Peyer's patch (tissue), 4 donors: Measurements from ENCODE around the gene KRT3. TPM values are rescaled to one million over a fixed set of nuclear protein-coding genes. Genes with fewer than 3 reads are reported as not detected.

Experiments used
- DNase-seq, 3 donors: peaks; one replicate each; pipeline ENCODE4 v3.0.0-alpha.2; 2017 to 2019
- H3K27ac ChIP-seq, 4 donors: fragments of 200-600 bp; sonication (generic); one replicate each; pipeline ENCODE4 v1.5.1; 2016 to 2019
- H3K27me3 ChIP-seq, 2 donors: fragments of 200-600 bp; sonication (generic); one replicate each; pipeline ENCODE4 v1.5.1; 2019
- H3K36me3 ChIP-seq, 3 donors: fragments of 200-600 bp; sonication (generic); one replicate each; pipeline ENCODE4 v1.5.1; 2016 to 2019
- H3K4me1 ChIP-seq, 4 donors: fragments of 200-600 bp; sonication (generic); one replicate each; pipeline ENCODE4 v1.5.1; 2016 to 2019
- H3K4me3 ChIP-seq, 4 donors: fragments of 200-600 bp; sonication (generic); 1 replicate in 3 of 4; 2 replicates in 1 of 4; pipeline ENCODE4 v1.5.1; 2016 to 2019; ENCODE audit warnings: mild to moderate bottlenecking in 1 of 4
- H3K9me3 ChIP-seq, 4 donors: fragments of 200-600 bp; sonication (generic); one replicate each; pipeline ENCODE4 v1.5.1; 2016 to 2019; ENCODE audit warnings: mild to moderate bottlenecking in 1 of 4
- CTCF ChIP-seq, 6 experiments: fragments of 450-650 bp in 4 of 6; fragments of 200-600 bp in 2 of 6; sonication (generic) in 1 of 6; IDR thresholded peaks; one replicate each; pipeline ENCODE4 v1.5.1; 2017 to 2019; ENCODE audit warnings: antibody characterized with exemption in 6 of 6, mild to moderate bottlenecking in 3 of 6, moderate library complexity in 1 of 6
- POLR2A ChIP-seq, 2 donors: fragments of 450-650 bp; IDR thresholded peaks; one replicate each; pipeline ENCODE4 v1.5.1; 2017; ENCODE audit warnings: antibody characterized with exemption in 2 of 2, mild to moderate bottlenecking in 2 of 2, moderate library complexity in 2 of 2
- total RNA-seq, 4 donors: library from RNA; depleted of rRNA; stranded (reverse); fragments of >200 nt; gene quantifications; one replicate each; pipeline ENCODE4 v1.1.0, GENCODE V29; 2016

Gene KRT3
- total RNA-seq, 4 donors from 2014 or later: not detected

DNA sequence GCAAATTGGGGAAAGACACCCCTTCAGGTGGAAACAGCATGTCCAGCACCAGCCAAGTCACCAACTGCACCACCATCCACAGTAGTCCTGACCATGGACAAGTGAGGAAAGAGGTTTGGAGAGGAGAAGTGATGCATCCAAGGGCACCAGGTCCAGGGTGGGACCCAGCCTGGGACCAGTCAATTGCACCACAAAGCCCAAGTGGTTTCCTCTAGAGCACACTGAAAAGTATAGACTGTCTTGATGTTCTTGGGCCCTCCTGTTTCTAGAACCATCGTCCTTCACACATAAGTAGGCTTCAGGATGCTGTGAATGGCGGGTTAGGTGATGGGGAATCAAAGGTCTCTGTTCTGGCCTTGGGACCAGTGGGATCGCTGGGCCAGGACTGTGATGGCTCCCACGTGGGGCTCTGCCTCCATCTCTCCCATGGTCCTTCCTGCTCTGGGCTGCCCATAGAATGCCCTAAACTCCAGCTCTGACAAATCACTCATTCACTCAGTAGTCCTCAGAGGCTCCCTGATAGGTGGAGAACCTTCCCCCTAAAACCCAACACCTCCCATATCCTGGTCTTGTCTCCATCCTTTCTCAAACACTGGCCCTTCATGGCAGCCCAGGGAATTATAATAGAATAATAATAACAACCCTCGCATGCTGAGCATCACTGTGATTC, 29.0 kb upstream of the KRT3 start:
- no peak for DNase-seq
- no peaks in the 10 kb centered on the region for H3K27me3 ChIP-seq

DNA sequence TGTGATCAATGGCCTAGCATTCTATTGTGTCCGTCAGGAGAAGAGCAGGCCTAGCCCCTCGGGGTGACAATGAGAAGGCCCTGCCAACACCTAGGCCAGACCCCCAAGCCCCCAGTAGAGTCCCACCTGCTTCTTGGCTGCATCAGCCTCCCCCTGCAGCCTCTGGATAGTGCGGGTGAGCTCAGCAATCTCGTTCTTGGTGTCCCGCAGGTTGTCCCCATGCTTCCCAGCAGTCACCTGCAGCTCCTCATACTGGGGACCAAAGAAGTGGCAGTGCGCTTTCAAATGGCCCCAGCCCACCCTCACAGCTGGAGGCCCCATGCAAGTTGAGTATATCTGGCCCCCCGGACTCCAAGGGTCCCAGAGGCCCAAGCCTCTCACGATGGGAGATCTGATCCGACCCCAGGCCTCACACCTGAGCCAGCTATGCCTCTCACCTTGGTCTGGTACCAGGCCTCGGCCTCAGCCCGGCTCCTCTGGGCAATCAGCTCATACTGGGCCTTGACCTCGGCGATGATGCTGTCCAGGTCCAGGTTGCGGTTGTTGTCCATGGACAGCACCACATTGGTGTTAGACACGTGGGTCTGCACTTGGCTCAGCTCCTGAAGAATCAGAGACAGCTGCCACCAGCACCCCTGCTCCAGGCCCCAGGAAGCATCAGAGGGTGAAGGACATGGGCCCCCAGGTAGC, 28.0 kb upstream of the KRT3 start:
- Histone ChIP-seq H3K36me3 (no peaks in the 10 kb centered on the region), H3K27me3 (no peaks in the 10 kb centered on the region), H3K27ac (no peak overlapping the region), H3K4me1 (peaks cover 0 to 10% (median 0%) of the 10 kb centered on the region in 4 donors), H3K4me3 (no peak overlapping the region), H3K9me3 (no peaks in the 10 kb centered on the region)
- TF ChIP-seq POLR2A (IDR thresholded peaks at IDR 0.05) (no peak), CTCF (IDR thresholded peaks at IDR 0.05) (no peak)
- DNase-seq: no peak

More for the DNA sequence above, 29.0 kb upstream of the KRT3 start:
- Histone ChIP-seq H3K9me3 (no peaks in the 10 kb centered on the region), H3K4me3 (no peak overlapping the region), H3K36me3 (no peaks in the 10 kb centered on the region), H3K27ac (no peak overlapping the region), H3K4me1 (peaks cover 0 to 10% (median 0%) of the 10 kb centered on the region in 4 donors)
- TF ChIP-seq CTCF (IDR thresholded peaks at IDR 0.05): no peak
- TF ChIP-seq POLR2A (IDR thresholded peaks at IDR 0.05): no peak

- H3K36me3 ChIP-seq: no peaks in the 10 kb centered on the region
- H3K27me3 ChIP-seq: no peaks in the 10 kb centered on the region
- no peak overlapping the region for H3K4me3 ChIP-seq
- H3K27ac ChIP-seq: no peak overlapping the region
- H3K9me3 ChIP-seq: no peaks in the 10 kb centered on the region
- H3K4me1 ChIP-seq: peaks cover 0 to 10% (median 0%) of the 10 kb centered on the region in 4 donors
- no peak for DNase-seq
- TF ChIP-seq CTCF (IDR thresholded peaks at IDR 0.05) (no peak), POLR2A (IDR thresholded peaks at IDR 0.05) (no peak)
These were observed 27.0 kb upstream of the KRT3 start for GRCh38 chr12:52822771-52823510.

GRCh38 chr12:52821826-52822660, 26.1 kb upstream of the KRT3 start:
- Histone ChIP-seq H3K4me1 (peaks cover 0 to 10% (median 0%) of the 10 kb centered on the region in 4 donors), H3K9me3 (no peaks in the 10 kb centered on the region), H3K27me3 (no peaks in the 10 kb centered on the region), H3K36me3 (no peaks in the 10 kb centered on the region), H3K4me3 (no peak overlapping the region), H3K27ac (no peak overlapping the region)
- DNase-seq: no peak
- TF ChIP-seq CTCF (IDR thresholded peaks at IDR 0.05): no peak
- TF ChIP-seq POLR2A (IDR thresholded peaks at IDR 0.05): no peak

DNA sequence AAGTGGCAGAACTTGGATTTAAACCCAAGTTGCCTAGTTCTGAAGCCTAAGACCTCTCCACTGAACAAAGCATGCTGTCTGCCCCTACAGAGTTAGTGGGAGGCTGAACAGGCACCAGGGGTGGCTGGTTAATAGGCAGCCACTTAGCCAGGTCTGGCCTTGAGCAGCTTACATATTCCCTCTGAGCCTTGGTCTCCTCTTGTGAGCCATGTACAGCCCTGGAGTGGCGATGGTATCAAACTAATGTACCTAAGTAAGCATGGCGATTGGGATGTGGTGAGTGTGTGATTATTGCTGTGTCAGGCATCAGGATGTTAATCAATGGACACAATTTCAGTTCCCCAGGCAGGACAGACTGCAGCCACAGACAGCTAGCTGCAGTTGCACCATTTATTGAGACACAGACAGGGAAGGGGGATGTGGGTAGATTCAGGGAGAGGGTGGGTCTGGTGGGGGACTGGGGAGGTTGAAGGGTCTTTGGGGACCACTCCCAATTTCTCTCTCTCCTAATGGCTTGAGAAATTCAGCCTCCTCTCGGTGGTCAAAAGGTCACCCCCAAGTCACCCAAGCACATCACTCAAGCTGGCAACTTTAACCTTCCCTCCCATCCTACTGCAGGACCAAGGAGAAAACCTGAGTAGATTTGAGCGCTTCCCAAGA, 25.3 kb upstream of the KRT3 start:
- Histone ChIP-seq H3K9me3 (no peaks in the 10 kb centered on the region), H3K4me3 (no peak overlapping the region), H3K36me3 (no peaks in the 10 kb centered on the region), H3K4me1 (peaks cover 0 to 10% (median 0%) of the 10 kb centered on the region in 4 donors), H3K27ac (no peak overlapping the region), H3K27me3 (no peaks in the 10 kb centered on the region)
- DNase-seq: no peak
- TF ChIP-seq POLR2A (IDR thresholded peaks at IDR 0.05) (no peak), CTCF (IDR thresholded peaks at IDR 0.05) (no peak)
